Motor neuron (in vitro differentiated cells): ENCODE results near the gene NSRP1. TPM values are rescaled to one million over a fixed set of nuclear protein-coding genes. Genes with fewer than 3 reads are reported as not detected.
"Not testable (repeated sequence)": the region's sequence is repeated elsewhere in the genome, so short reads cannot be mapped to it uniquely, and the experiment has no call there.

Experiments used
- ATAC-seq, 8 experiments: fragments of 200-7000 bp; cut with Tn5 transposase; replicated peaks in 6 of 8; 2 replicates each; pipeline ENCODE4 v1.8.0; 2021; ENCODE audit warnings: mild to moderate bottlenecking in 8 of 8, moderate library complexity in 8 of 8
- H3K27ac ChIP-seq, 2 donors: fragments of 250-450 bp; sonication (Bioruptor Pico); 2 replicates each; pipeline ENCODE4 v1.9.0; 2021; ENCODE audit warnings: antibody characterized with exemption in 2 of 2, mild to moderate bottlenecking in 2 of 2, moderate library complexity in 1 of 2
- H3K4me1 ChIP-seq, 2 donors: fragments of 250-450 bp; sonication (Bioruptor Pico); replicated peaks in 1 of 2; 2 replicates each; pipeline ENCODE4 v1.6.1; 2021; ENCODE audit warnings: antibody characterized with exemption in 2 of 2, mild to moderate bottlenecking in 2 of 2, moderate library complexity in 1 of 2
- H3K4me3 ChIP-seq, 5 donors: fragments of 250-450 bp; sonication (Bioruptor Pico); 2 replicates each; pipeline ENCODE4 v1.9.0; 2021; ENCODE audit warnings: antibody characterized with exemption in 5 of 5, mild to moderate bottlenecking in 5 of 5, moderate library complexity in 4 of 5
- WGBS, 10 experiments: fragments of 450-650 bp; shearing (Covaris generic); methylation state at CpG; one replicate each; pipeline ENCODE4 v1.0.0; 2022; 5-methylcytosine and 5-hydroxymethylcytosine counted together
- in situ Hi-C, 9 experiments: fragments of 400-800 bp; cut with MboI; loops; one replicate each; pipeline ENCODE4 v1.15.0; 2021; ENCODE audit warnings: low sequenced_read_pairs in 9 of 9, low pct_unique_long_range_greater_than_20kb in 2 of 9; ENCODE audit not compliant: unreplicated experiment in 9 of 9
- total RNA-seq, 8 experiments: library from RNA; unstranded; fragments of 300-600 nt; gene quantifications; 2 replicates each; pipeline versions ENCODE4 v1.2.3 to v1.2.4, GENCODE V29; 2022

The NSRP1 gene
- total RNA-seq, 8 experiments from 2014 or later: 6.3 to 48.1 (median 17.3) TPM

- Histone ChIP-seq H3K27ac (no peak overlapping the region), H3K4me3 (no peak overlapping the region), H3K4me1 (no peaks in the 10 kb centered on the region)
- WGBS, 10 experiments: 0 to 83% (median 17%) methylated on average over 1 to 9 of the region's 12 CpGs
- in situ Hi-C loops: loop anchor here in 2 of 9 experiments (10.0 to 25.0 kb wide), 3 partner anchors 59 to 481 kb away; partner anchors contain the start of gene CORO6 (in 1 of the 2)
- ATAC-seq: peak; percentile 61 to 90 (median 78)
Observed at GRCh38 chr17:30093463-30094147, 23.0 kb upstream of the NSRP1 start.

DNA sequence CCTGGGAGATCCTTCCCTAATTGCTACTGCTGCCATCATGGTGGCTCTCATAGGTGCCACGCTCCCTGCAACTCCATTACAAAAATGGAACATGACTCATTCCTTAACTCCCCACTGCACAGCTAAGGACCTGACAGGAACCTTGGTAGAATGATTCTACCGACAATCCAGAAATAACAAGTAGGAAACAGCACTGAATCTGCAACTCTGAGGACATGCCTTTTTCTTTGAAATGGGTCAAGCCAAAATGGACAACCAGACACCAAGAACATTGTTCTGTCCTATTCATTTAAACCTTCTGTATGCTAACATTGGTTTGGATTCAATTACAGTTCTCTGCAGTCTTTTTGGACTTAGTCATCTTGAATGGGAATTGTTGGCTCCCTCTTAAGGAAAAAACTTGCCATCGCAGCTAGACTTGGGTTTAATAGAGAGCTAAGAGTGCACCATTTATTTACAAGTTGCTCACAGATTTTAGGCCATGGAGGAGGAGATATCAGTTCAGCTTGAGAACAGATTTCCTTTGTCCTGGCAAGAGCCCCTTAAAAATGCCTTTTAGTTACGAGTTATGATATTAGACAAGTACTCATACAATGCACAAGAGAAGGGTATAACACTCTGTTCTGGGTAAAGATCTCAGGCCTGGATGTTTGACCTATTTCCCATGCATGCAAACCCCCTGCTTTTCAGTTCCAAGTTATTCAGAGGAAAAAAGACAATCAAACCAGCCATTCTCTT is 20.9 kb upstream of the NSRP1 start:
- WGBS, 10 experiments: 37 to 72% (median 50%) methylated on average over 1 to 4 of the region's 4 CpGs; no CpG with 5 or more reads in 2 of the 10 experiments
- no peaks in the 10 kb centered on the region for H3K4me1 ChIP-seq
- in situ Hi-C loops: loop anchor here in 2 of 9 experiments (10.0 to 25.0 kb wide), 3 partner anchors 61 to 483 kb away; partner anchors contain the start of gene CORO6 (in 1 of the 2)
- H3K27ac ChIP-seq: no peak overlapping the region
- peak in 6 of 8 experiments; percentile 32 to 88 (median 71) for ATAC-seq
- no peak overlapping the region for H3K4me3 ChIP-seq

- Histone ChIP-seq H3K4me1 (peaks cover 5 to 7% of the 10 kb centered on the region in 2 donors), H3K4me3 (no peak overlapping the region), H3K27ac (no peak overlapping the region)
- no peak for ATAC-seq
- in situ Hi-C loops: loop anchor here in 4 of 9 experiments (25.0 kb wide), 2 partner anchors 90 to 185 kb away; partner anchors contain the start of gene BLMH (in 3 of the 4)
- WGBS, 10 experiments: 20 to 83% (median 68%) methylated on average over 1 to 4 of the region's 4 CpGs; no CpG with 5 or more reads in 2 of the 10 experiments
Observed at GRCh38 chr17:30101686-30102390, 14.8 kb upstream of the NSRP1 start.

DNA sequence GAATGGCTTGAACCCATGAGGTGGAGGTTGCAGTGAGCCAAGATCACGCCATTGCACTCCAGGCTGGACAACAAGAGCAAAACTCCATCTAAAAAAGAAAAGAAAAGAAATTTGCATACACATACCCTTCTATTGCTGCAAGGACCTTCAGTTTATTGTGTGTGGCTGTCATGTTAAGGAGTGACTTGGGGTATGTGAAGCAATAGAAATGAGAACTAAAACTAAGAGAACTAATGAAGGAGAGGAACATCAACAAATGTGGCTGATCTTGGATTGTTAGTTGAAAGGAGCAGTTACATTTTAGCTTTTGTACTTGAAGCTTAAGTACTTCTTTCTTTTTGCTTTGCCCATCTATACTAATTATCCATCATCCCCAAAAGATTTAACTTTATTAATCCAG is 12.7 kb upstream of the NSRP1 start:
- in situ Hi-C loops: loop anchor here in 4 of 9 experiments (25.0 kb wide), 2 partner anchors 92 to 183 kb away; partner anchors contain the start of gene BLMH (in 3 of the 4)
- Histone ChIP-seq H3K4me1 (peaks cover 5 to 7% of the 10 kb centered on the region in 2 donors), H3K4me3 (no peak overlapping the region), H3K27ac (no peak overlapping the region)
- no peak for ATAC-seq
- 33 to 100% (median 63%) methylated on average over 1 of the region's 1 CpG; no CpG with 5 or more reads in 6 of the 10 experiments for WGBS, 10 experiments

DNA sequence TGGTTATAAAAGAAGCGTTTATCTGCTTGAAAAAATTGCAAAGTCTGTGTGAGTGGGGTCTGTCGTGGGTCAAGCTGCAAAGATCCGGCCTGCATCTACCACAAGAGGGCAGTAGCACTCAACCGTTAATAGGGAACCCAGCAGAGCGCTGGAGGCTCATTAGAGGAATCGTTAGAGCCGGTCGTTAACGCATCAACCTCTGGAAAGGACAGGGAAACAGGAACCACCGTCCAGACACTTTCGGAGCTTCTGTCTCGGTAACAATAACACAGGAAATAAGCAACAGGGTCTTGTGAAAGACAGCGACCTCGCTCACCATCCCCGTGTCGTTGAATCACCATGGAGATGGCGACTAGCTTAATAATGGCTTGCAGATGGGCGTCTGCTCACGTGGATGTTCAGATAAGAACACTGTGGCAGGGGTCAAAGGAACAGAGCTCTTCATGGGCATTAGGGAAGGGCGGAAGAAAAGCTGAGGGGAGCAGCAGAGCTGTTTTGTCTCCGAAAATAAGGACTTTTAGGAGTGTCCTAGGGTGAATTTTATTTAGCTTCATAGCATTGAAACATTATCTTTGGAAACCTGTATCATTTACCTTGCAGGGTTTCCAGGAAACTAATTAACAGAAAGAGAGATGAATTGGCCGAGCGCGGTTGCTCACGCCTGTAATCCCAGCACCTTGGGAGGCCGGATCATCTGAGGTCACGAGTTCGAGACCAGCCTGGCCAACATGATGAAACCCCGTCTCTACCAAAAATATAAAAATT is 11.9 kb upstream of the NSRP1 start:
- in situ Hi-C loops: loop anchor here in 4 of 9 experiments (25.0 kb wide), 2 partner anchors 92 to 183 kb away; partner anchors contain the start of gene BLMH (in 3 of the 4)
- peaks cover 5 to 7% of the 10 kb centered on the region in 2 donors for H3K4me1 ChIP-seq
- H3K27ac ChIP-seq: peak overlapping the region; percentile 58 to 69
- 0 to 73% (median 5%) methylated on average over 1 to 23 of the region's 29 CpGs for WGBS, 10 experiments
- H3K4me3 ChIP-seq: peak overlapping the region; percentile 31 to 37 (median 34)
- peak; percentile 97 to 100 (median 98) for ATAC-seq

- H3K4me1 ChIP-seq: peaks cover 0 to 4% of the 10 kb centered on the region in 2 donors
- in situ Hi-C loops: loop anchor here in 4 of 9 experiments (25.0 kb wide), 2 partner anchors 100 to 175 kb away; partner anchors contain the start of gene BLMH (in 3 of the 4)
- no peak overlapping the region for H3K4me3 ChIP-seq
- no peak overlapping the region for H3K27ac ChIP-seq
- ATAC-seq: no peak
Observed at GRCh38 chr17:30112794-30113193, 3.8 kb upstream of the NSRP1 start.

GRCh38 chr17:30113213-30113612 is 3.4 kb upstream of the NSRP1 start:
- peaks cover 0 to 8% of the 10 kb centered on the region in 2 donors for H3K4me1 ChIP-seq
- in situ Hi-C loops: loop anchor here in 4 of 9 experiments (25.0 kb wide), 2 partner anchors 101 to 174 kb away; partner anchors contain the start of gene BLMH (in 3 of the 4)
- H3K27ac ChIP-seq: no peak overlapping the region
- ATAC-seq: peak in 1 of 8 experiments; percentile 50
- no peak overlapping the region for H3K4me3 ChIP-seq

DNA sequence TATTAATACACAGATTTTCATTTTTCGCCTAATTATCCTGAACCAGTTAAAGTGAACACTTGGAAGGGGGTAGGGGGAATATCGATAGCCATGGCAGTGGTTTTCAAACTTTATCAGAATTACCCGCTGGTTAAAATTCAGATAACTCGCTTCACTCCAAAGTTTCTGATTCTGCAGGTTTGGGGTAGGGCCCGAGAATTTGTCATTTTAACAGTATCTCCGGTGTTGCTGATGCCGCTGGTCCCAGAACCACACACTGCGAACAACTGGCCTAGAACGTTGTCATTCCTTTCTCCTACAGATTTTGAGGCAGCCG is 313 bp upstream of the NSRP1 start:
- 0 to 29% (median 9%) methylated on average over 1 to 9 of the region's 10 CpGs; no CpG with 5 or more reads in 2 of the 10 experiments for WGBS, 10 experiments
- peaks cover 0 to 10% of the 10 kb centered on the region in 2 donors for H3K4me1 ChIP-seq
- in situ Hi-C loops: loop anchor here in 4 of 9 experiments (25.0 kb wide), 2 partner anchors 104 to 171 kb away; partner anchors contain the start of gene BLMH (in 3 of the 4)
- H3K4me3 ChIP-seq: peak overlapping the region; percentile 64 to 86 (median 78)
- ATAC-seq: peak in 2 of 8 experiments; percentile 17 to 42
- peak overlapping the region; percentile 96 to 98 for H3K27ac ChIP-seq

- 2 to 39% (median 26%) methylated on average over 4 to 5 of the region's 5 CpGs for WGBS, 10 experiments
- Histone ChIP-seq H3K27ac (peak overlapping the region; percentile 96 to 98), H3K4me1 (peaks cover 0 to 10% of the 10 kb centered on the region in 2 donors), H3K4me3 (peak overlapping the region; percentile 64 to 86 (median 78))
- in situ Hi-C loops: loop anchor here in 4 of 9 experiments (25.0 kb wide), 2 partner anchors 105 to 170 kb away; partner anchors contain the start of gene BLMH (in 3 of the 4)
- no peak for ATAC-seq
Observed at GRCh38 chr17:30117675-30118081, 1.1 kb downstream of the NSRP1 start.

- 93 to 100% (median 100%) methylated on average over 1 to 7 of the region's 7 CpGs; no CpG with 5 or more reads in 2 of the 10 experiments for WGBS, 10 experiments
- in situ Hi-C loops: loop anchor here in 4 of 9 experiments (25.0 kb wide), 2 partner anchors 106 to 169 kb away; partner anchors contain the start of gene BLMH (in 3 of the 4)
- not testable (repeated sequence) for ATAC-seq, H3K4me1 ChIP-seq, H3K4me3 ChIP-seq, H3K27ac ChIP-seq
Observed at GRCh38 chr17:30118635-30119034, 2.0 kb downstream of the NSRP1 start.

GRCh38 chr17:30124273-30124796 is 7.7 kb downstream of the NSRP1 start:
- no peak overlapping the region for H3K27ac ChIP-seq
- H3K4me1 ChIP-seq: no peaks in the 10 kb centered on the region
- H3K4me3 ChIP-seq: no peak overlapping the region
- WGBS, 10 experiments: 60 to 100% (median 93%) methylated on average over 1 to 3 of the region's 4 CpGs; no CpG with 5 or more reads in 1 of the 10 experiments
- ATAC-seq: no peak
- in situ Hi-C loops: loop anchor here in 4 of 9 experiments (25.0 kb wide), 2 partner anchors 112 to 163 kb away; partner anchors contain the start of gene BLMH (in 3 of the 4)
